ENCODE measurements around the gene TRIO. TPM values are rescaled to one million over a fixed set of nuclear protein-coding genes. Genes with fewer than 3 reads are reported as not detected.

TRIO gene
- total and polyA plus RNA-seq, 7 donors = 18.5 to 77.5 (median 35.0) TPM

- TF ChIP-seq CTCF (IDR thresholded peaks at IDR 0.05) = no peak
- no peak for DNase-seq
- ATAC-seq = peak in 1 of 4 donors; percentile 30
- Histone ChIP-seq H3K4me1 (peaks cover 51% of the 10 kb centered on the region), H3K36me3 (ENCODE audit: insufficient read depth in 1 of 2, low read depth in 1 of 2) (no peaks in the 10 kb centered on the region), H3K27ac (peak overlapping the region; percentile 95), H3K4me3 (peak overlapping the region; percentile 96), H3K9me3 (no peaks in the 10 kb centered on the region), H3K27me3 (ENCODE audit: insufficient read depth in 3 of 3, low read length in 2 of 3) (no peaks in the 10 kb centered on the region)
- WGBS, 3 donors = 12 to 19% (median 14%) methylated on average over 8 of the region's 8 CpGs
- intact Hi-C loops (cut with DNase I) = loop anchor here (5.0 kb wide), 2 partner anchors 35 to 50 kb away; no protein-coding TSS in a partner anchor
Observed at GRCh38 chr5:14147210-14147609, 4.1 kb downstream of the TRIO start.

GRCh38 chr5:14148483-14148882, 5.3 kb downstream of the TRIO start:
- ATAC-seq = no peak
- intact Hi-C loops (cut with DNase I) = loop anchor here (5.0 kb wide), 2 partner anchors 34 to 49 kb away; no protein-coding TSS in a partner anchor
- H3K36me3 ChIP-seq (ENCODE audit: insufficient read depth in 1 of 2, low read depth in 1 of 2) = no peaks in the 10 kb centered on the region
- H3K27ac ChIP-seq = no peak overlapping the region
- no peaks in the 10 kb centered on the region for H3K9me3 ChIP-seq
- no peak overlapping the region for H3K4me3 ChIP-seq
- H3K27me3 ChIP-seq (ENCODE audit: insufficient read depth in 3 of 3, low read length in 2 of 3) = no peaks in the 10 kb centered on the region
- WGBS, 3 donors = 75 to 78% (median 77%) methylated on average over 5 of the region's 5 CpGs
- no peak for DNase-seq
- H3K4me1 ChIP-seq = peaks cover 61% of the 10 kb centered on the region
- no peak for TF ChIP-seq CTCF (IDR thresholded peaks at IDR 0.05)

- ATAC-seq (no peak), DNase-seq (no peak)
- intact Hi-C loops (cut with DNase I) = loop anchor here (5.0 kb wide), 2 partner anchors 33 to 48 kb away; no protein-coding TSS in a partner anchor
- Histone ChIP-seq H3K27me3 (ENCODE audit: insufficient read depth in 3 of 3, low read length in 2 of 3) (no peaks in the 10 kb centered on the region), H3K9me3 (no peaks in the 10 kb centered on the region), H3K4me3 (no peak overlapping the region), H3K27ac (no peak overlapping the region), H3K36me3 (ENCODE audit: insufficient read depth in 1 of 2, low read depth in 1 of 2) (no peaks in the 10 kb centered on the region), H3K4me1 (peaks cover 67% of the 10 kb centered on the region)
- 82 to 86% (median 83%) methylated on average over 15 of the region's 15 CpGs for WGBS, 3 donors
- no peak for TF ChIP-seq CTCF (IDR thresholded peaks at IDR 0.05)
Observed at GRCh38 chr5:14148890-14149671, 5.9 kb downstream of the TRIO start.

GRCh38 chr5:14149672-14150274, 6.6 kb downstream of the TRIO start:
- Histone ChIP-seq H3K36me3 (ENCODE audit: insufficient read depth in 1 of 2, low read depth in 1 of 2) (no peaks in the 10 kb centered on the region), H3K4me1 (peaks cover 73% of the 10 kb centered on the region), H3K4me3 (no peak overlapping the region), H3K27ac (no peak overlapping the region), H3K27me3 (ENCODE audit: insufficient read depth in 3 of 3, low read length in 2 of 3) (no peaks in the 10 kb centered on the region), H3K9me3 (no peaks in the 10 kb centered on the region)
- 77 to 79% (median 79%) methylated on average over 3 of the region's 3 CpGs for WGBS, 3 donors
- DNase-seq (no peak), ATAC-seq (no peak)
- intact Hi-C loops (cut with DNase I) = loop anchor here (5.0 kb wide), 2 partner anchors 33 to 48 kb away; no protein-coding TSS in a partner anchor
- TF ChIP-seq CTCF (IDR thresholded peaks at IDR 0.05) = no peak

All from psoas muscle (tissue), 8 donors.